Pulmonary artery endothelial cell (primary cell): ENCODE measurements around the gene LEMD1. TPM values are rescaled to one million over a fixed set of nuclear protein-coding genes. Genes with fewer than 3 reads are reported as not detected.
"Not testable (repeated sequence)": the region's sequence is repeated elsewhere in the genome, so short reads cannot be mapped to it uniquely, and the experiment has no call there.

Source experiments
- DNase-seq: peaks from one replicate; pipeline ENCODE4 v3.0.0-alpha.2; 2011; ENCODE audit warnings: low read depth, low spot score
- total RNA-seq: library from RNA; depleted of rRNA; stranded (reverse); fragments of >200 nt; gene quantifications from 2 replicates; pipeline ENCODE4 v1.2.3, GENCODE V29; 2014

The LEMD1 gene
- total RNA-seq, 1 donor from 2014 or later: not detected

DNA sequence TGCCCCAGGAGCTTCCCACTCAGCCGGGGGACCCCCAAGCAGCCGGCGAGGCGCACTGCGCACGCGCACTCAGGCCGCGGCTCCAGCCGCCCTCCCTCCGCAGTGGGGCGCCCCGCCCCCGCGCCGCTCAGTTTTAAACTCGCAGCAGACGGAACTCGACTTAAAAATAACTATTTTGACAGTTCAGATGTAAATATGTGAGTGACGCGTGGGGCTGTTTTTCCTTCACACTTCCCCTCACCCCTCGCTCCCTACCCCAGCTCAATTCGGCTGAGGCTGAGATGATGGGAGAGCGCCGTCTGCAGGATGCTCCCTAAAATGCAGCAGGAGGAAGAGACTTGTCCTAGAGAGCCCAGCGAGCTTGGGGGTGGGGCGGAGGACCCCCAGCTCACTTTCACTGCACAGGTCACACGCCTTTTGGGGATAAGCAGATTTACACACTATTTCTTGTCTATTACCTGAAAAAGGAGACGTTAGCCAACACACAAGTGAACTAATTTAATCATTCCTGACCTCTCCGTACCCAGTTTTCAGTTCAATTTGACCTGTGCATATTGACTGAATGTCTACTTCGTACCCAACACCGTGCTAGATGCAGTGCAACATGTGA is 8.9 kb upstream of the LEMD1 start:
- no peak for DNase-seq

- no peak for DNase-seq
These were observed 8.2 kb upstream of the LEMD1 start for GRCh38 chr1:205429762-205430695.

DNA sequence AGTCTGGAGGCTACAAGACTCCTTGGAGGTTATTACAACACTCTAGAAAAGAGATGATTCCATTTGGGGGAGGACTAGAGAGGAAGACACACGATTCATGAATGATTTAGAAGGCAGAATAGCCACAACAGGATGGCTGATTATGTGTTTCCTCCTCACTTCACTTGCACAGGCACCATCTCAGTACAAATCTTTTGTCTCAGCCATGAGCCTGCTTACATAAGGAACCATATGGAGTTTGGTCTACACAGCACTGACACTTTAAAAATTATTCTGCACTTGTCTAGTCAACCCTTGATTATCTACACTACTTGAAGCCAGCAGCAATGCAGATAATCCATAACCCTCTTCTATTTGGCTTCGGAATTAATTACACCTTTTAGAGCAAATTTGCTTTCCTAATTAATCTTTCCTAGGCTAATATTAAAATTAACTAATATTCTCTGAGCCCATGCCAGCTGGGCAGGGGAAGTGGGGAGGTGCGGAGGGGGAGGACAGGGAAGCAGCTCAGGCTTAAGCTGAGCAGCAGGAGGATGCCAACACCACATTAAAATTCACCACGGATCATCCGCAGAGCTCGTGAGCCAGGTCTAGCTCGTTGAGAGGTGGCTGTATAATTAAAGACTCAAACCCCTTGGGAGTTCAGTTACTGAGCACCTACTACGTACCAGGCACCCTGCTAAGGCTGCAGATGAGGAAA is 3.2 kb upstream of the LEMD1 start:
- no peak for DNase-seq

DNA sequence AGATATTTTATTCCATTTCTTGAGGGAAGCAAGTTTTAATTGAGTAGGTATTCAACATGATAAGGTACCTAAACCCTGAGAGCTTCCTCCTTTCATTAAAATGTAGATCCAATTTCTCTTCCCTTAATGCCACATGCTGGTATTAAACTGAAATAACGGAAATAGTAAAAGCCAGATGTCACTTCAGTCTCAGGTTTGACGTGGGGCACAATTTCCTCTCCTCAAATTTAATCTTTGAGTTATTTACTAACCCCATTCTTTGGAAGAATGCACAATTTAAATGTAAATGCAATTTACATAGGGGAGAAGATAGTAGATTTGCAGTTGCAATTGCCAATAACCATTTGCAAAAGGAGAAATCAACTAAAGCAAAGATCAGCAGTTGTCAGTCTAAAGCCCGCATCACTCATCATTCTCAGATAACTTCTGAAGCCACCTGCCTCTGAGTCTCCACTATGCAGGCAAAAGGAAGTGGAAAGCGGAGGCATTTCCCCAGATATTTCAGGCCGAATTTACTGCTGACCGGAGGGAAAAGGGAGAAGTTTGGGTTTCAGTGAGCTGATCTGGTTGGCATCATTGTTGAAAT is 2.1 kb upstream of the LEMD1 start:
- DNase-seq: no peak

DNA sequence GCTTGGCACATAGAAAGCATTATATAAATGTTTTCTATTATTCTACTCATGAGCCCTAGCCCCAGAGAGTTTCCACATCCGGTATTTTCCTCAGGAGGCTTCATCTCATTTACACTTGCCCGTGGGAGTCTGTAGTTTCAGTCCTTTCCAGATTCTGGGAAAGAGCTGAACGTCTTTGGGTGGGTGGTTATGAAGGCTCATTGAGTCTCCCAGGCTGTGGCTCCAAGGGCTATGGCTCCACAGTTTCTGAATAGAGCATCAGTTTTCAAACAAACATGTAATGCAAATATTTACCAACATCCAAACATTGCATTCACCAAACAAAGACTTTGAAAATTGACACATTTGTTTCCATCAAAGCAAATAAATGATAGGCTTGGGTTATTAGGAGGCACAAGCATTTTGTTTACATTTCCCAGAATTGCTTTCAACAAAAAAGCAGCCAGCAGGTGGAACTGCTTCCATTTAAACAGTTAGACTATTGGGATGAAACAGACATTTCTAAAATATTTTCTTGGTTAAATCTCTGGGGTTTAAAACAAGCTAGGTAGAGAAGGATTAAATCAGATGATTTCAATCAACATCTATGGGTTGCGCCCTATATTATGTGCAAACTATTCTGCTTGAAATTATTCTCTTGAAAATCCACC is 1.3 kb upstream of the LEMD1 start:
- DNase-seq: no peak

- no peak for DNase-seq
These were observed 918 bp downstream of the LEMD1 start for GRCh38 chr1:205420938-205421337.

- DNase-seq: no peak
These were observed 3.8 kb downstream of the LEMD1 start for GRCh38 chr1:205417870-205418635.

GRCh38 chr1:205416322-205416721 is 5.5 kb downstream of the LEMD1 start:
- DNase-seq: no peak

DNA sequence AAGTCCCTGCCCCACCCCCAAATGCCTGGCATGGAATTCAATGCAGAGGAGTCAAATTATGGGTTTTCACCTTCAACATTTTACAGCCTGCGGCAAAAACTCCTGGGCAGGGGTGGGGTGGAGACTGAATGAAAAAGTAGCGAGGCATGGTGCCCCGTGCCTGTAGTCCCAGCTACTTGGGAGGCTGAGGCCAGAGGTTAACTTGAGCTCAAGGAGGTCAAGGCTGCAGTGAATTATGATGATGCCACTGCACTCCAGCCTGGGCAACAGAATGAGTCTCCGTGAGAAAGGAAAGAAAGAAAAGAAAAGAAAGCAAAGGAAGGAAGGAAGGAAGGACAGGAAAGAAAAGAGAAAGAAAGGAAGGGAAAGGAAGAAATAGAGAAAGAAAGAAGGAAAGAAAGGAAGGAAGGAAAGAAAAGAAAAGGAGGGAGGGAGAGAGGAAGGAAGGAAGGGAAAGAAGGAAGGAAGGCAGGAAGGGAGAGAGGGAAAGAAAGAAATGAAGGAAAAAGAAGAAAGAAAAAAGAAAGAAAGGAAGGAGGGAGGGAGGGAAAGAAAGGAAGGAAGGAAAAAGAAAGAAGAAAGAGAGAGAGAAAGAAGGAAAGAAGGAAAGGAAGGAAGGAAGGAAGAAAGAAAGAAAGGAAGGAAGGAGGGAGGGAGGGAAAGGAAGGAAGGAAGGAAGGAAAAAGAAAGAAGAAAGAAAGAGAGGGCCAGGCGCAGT is 11.1 kb downstream of the LEMD1 start:
- no peak for DNase-seq

DNA sequence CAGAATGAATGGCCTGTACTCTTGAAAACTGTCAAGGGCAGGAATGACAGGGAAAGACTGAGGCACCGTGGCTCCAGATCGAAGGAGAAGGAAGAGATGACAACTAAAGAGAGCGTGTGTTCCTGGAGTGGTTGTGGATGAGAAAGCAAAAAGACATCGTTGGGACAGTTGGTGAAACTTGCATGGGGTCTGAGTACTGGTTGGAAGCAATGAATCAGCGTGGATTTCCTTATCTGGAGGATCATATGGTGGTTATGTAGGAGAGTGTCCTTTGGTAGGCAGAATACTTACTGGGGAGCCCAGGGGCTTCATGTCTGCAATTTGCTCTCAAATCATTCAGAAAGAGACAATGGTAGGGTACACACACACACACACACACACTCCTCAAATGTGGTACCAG is 13.9 kb downstream of the LEMD1 start:
- DNase-seq: no peak

DNA sequence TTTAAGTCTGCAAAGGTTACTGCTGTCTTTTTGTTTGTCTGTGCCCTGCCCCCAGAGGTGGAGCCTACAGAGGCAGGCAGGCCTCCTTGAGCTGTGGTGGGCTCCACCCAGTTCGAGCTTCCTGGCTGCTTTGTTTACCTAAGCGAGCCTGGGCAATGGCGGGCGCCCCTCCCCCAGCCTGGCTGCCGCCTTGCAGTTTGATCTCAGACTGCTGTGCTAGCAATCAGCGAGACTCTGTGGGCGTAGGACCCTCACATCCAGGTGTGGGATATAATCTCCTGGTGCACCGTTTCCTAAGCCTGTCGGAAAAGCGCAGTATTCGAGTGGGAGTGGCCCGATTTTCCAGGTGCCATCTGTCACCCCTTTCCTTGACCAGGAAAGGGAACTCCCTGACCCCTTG is 15.6 kb downstream of the LEMD1 start:
- DNase-seq: not testable (repeated sequence)

- not testable (repeated sequence) for DNase-seq
These were observed 17.4 kb downstream of the LEMD1 start for GRCh38 chr1:205404484-205404883.

- DNase-seq: no peak
These were observed 23.3 kb downstream of the LEMD1 start for GRCh38 chr1:205398586-205398985.

GRCh38 chr1:205396967-205397616 is 24.8 kb downstream of the LEMD1 start:
- peak; percentile 2 for DNase-seq

GRCh38 chr1:205395616-205396015 is 26.2 kb downstream of the LEMD1 start:
- no peak for DNase-seq

GRCh38 chr1:205392650-205393049 is 29.2 kb downstream of the LEMD1 start:
- no peak for DNase-seq

DNA sequence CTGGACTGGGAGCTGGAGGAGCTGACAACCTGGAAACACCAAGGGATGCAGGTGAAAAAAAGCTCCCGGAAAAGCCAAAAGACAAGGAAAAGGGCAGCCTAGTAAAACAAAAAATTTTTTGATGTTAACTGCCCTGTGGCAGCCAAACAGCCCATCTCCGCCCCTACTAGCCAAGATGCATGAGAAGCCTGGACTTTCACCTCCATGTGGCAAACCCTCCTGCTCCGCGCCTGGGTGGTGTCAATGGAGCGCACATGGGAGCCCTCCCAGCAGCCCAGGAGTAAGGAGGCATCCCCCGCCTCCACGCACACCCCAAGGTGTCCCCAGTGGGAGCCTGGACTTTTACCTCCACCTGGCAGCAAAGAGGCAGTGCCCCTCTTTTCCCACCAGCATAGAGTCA is 30.5 kb downstream of the LEMD1 start:
- no peak for DNase-seq

- no peak for DNase-seq
These were observed 34.0 kb downstream of the LEMD1 start for GRCh38 chr1:205387845-205388244.

GRCh38 chr1:205382990-205383389 is 38.9 kb downstream of the LEMD1 start:
- DNase-seq: not testable (repeated sequence)
